CD4-positive, alpha-beta memory T cell (primary cell): ENCODE results near the gene CLIC3. TPM values are rescaled to one million over a fixed set of nuclear protein-coding genes. Genes with fewer than 3 reads are reported as not detected.

Experiments used
- CTCF ChIA-PET: fragments of 350-600 bp; sonication (Branson Sonifier 250); formaldehyde crosslinking; loops from one replicate; lab custom pipeline; 2021; ENCODE audit warnings: inconsistent platforms; ENCODE audit not compliant: partially characterized antibody; lab: Charles Lee
- POLR2A ChIA-PET: fragments of 350-600 bp; sonication (Branson Sonifier 250); formaldehyde crosslinking; loops from one replicate; lab custom pipeline; 2021; ENCODE audit not compliant: partially characterized antibody; lab: Charles Lee
- DNase-seq, 5 donors: peaks; one replicate each; pipeline versions ENCODE4 v3.0.0 to v3.0.0-alpha.2; 2020 to 2022; ENCODE audit warnings: mixed read lengths in 1 of 5
- H3K27ac ChIP-seq: one replicate; pipeline ENCODE4 v1.7.0; 2013; ENCODE audit warnings: low read depth, low read length
- H3K27me3 ChIP-seq: 2 replicates; pipeline ENCODE4 v1.7.0; 2013; ENCODE audit warnings: mild to moderate bottlenecking, low read length, moderate library complexity; ENCODE audit not compliant: insufficient read depth
- H3K36me3 ChIP-seq: 2 replicates; pipeline ENCODE4 v1.7.0; 2013; ENCODE audit warnings: mild to moderate bottlenecking, low read length, moderate library complexity; ENCODE audit not compliant: insufficient read depth
- H3K4me1 ChIP-seq: 2 replicates; pipeline ENCODE4 v1.7.0; 2013; ENCODE audit warnings: mild to moderate bottlenecking, low read length, moderate library complexity; ENCODE audit not compliant: insufficient read depth
- H3K4me3 ChIP-seq, 2 donors: one replicate each; pipeline ENCODE4 v1.7.0; 2013; ENCODE audit warnings: low read length in 2 of 2, mild to moderate bottlenecking in 1 of 2
- H3K9me3 ChIP-seq, 2 donors: one replicate each; pipeline ENCODE4 v1.7.0; 2013; ENCODE audit warnings: low read length in 2 of 2, control low read depth in 1 of 2; ENCODE audit not compliant: control insufficient read depth in 1 of 2
- H3K27ac Mint-ChIP-seq, 7 donors: one replicate each; pipeline ENCODE4 v1.8.0; 2020 to 2021; ENCODE audit warnings: mixed read lengths in 7 of 7, mild to moderate bottlenecking in 6 of 7, inconsistent platforms in 3 of 7, moderate library complexity in 3 of 7
- H3K27me3 Mint-ChIP-seq, 2 donors: one replicate each; pipeline ENCODE4 v1.8.0; 2020 to 2021; ENCODE audit warnings: mixed read lengths in 2 of 2
- H3K36me3 Mint-ChIP-seq, 2 donors: one replicate each; pipeline ENCODE4 v1.8.0; 2020 to 2021; ENCODE audit warnings: mixed read lengths in 2 of 2, inconsistent platforms in 1 of 2, mild to moderate bottlenecking in 1 of 2
- H3K4me1 Mint-ChIP-seq, 4 donors: one replicate each; pipeline ENCODE4 v1.8.0; 2020 to 2021; ENCODE audit warnings: mixed read lengths in 4 of 4, mild to moderate bottlenecking in 1 of 4
- H3K4me3 Mint-ChIP-seq, 8 donors: one replicate each; pipeline ENCODE4 v1.8.0; 2020 to 2021; ENCODE audit warnings: mixed read lengths in 8 of 8, mild to moderate bottlenecking in 7 of 8, moderate library complexity in 6 of 8, inconsistent platforms in 3 of 8
- H3K9me3 Mint-ChIP-seq, 8 donors: one replicate each; pipeline ENCODE4 v1.8.0; 2020 to 2021; ENCODE audit warnings: mixed read lengths in 8 of 8, mild to moderate bottlenecking in 5 of 8, inconsistent platforms in 3 of 8, moderate library complexity in 1 of 8
- intact Hi-C: fragments of 100-400 bp; cut with micrococcal nuclease; formaldehyde crosslinking; loops from one replicate; pipeline ENCODE4 v1.15.1; 2023
- polyA plus RNA-seq, 2 donors: library from polyadenylated mRNA; unstranded; fragments of 300-500 nt; fragmentation: Illumina TruSeq; gene quantifications; one replicate each; pipeline ENCODE4 v1.2.3, GENCODE V29; 2021
- total RNA-seq, 2 experiments: library from RNA; stranded (reverse); gene quantifications; one replicate each; pipeline ENCODE4 v1.2.3, GENCODE V29; 2021

Gene CLIC3
- total and polyA plus RNA-seq, 4 experiments from 2014 or later: 3.1 to 7.8 (median 4.4) TPM

DNA sequence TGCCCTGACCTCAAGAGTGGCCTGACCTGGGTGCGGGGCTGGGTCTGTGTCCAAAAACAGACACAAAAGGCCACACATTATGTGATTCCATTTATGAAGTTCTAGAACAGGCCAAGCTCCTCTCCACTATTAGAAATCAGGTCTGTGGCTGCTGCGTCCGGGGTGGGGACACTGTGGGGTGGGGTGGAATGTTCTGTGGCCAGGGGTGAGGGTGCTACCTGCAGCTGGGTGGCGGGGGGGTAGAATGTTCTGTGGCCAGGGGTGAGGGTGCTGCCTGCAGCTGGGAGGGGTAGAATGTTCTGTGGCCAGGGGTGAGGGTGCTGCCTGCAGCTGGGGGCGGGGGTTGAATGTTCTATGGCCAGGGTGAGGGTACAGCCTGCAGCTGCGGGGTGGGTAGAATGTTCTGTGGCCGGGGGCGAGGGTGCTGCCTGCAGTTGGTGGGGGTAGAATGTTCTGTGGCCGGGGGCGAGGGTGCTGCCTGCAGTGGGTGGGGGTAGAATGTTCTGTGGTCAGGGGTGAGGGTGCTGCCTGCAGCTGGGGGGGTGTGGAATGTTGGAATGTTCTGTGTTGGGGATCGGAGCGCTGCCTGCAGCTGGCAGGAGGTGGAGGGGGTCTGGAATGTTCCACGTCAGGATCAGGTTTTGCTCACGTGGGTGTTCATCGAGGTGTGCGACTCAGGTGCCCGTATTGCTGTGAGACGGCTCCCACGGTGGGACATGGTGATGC, 36.0 kb downstream of the CLIC3 start:
- Histone ChIP-seq H3K9me3 (no peaks in the 10 kb centered on the region), H3K4me3 (no peak overlapping the region), H3K36me3 (no peaks in the 10 kb centered on the region), H3K4me1 (peaks cover 63% of the 10 kb centered on the region), H3K27ac (peak overlapping the region; percentile 24), H3K27me3 (no peaks in the 10 kb centered on the region)
- H3K36me3 Mint-ChIP-seq: peaks cover 0 to 9% of the 10 kb centered on the region in 2 donors
- H3K4me1 Mint-ChIP-seq: peaks cover 19 to 61% (median 25%) of the 10 kb centered on the region in 4 donors
- intact Hi-C loops: no loop called here
- no peaks in the 10 kb centered on the region for H3K27me3 Mint-ChIP-seq
- DNase-seq: peak in 4 of 5 donors; percentile 36 to 45 (median 41)
- POLR2A ChIA-PET: interaction anchor here (0.6 to 9.2 kb wide), 14 partner anchors 9 to 160 kb away, joined by 3 to 75 read pairs (median 6); partner anchors contain the start of genes C8G, CLIC3, FBXW5 and LCN12
- peaks cover 0 to 6% (median 0%) of the 10 kb centered on the region in 8 donors for H3K9me3 Mint-ChIP-seq
- peak overlapping the region; percentile 13 to 96 (median 94) for H3K27ac Mint-ChIP-seq
- H3K4me3 Mint-ChIP-seq: peak overlapping the region; percentile 56 to 81 (median 78)
- CTCF ChIA-PET: interaction anchor here (0.7 to 2.5 kb wide), 4 partner anchors 9 to 69 kb away, joined by 3 to 9 read pairs (median 6); partner anchors contain the start of gene ABCA2

DNA sequence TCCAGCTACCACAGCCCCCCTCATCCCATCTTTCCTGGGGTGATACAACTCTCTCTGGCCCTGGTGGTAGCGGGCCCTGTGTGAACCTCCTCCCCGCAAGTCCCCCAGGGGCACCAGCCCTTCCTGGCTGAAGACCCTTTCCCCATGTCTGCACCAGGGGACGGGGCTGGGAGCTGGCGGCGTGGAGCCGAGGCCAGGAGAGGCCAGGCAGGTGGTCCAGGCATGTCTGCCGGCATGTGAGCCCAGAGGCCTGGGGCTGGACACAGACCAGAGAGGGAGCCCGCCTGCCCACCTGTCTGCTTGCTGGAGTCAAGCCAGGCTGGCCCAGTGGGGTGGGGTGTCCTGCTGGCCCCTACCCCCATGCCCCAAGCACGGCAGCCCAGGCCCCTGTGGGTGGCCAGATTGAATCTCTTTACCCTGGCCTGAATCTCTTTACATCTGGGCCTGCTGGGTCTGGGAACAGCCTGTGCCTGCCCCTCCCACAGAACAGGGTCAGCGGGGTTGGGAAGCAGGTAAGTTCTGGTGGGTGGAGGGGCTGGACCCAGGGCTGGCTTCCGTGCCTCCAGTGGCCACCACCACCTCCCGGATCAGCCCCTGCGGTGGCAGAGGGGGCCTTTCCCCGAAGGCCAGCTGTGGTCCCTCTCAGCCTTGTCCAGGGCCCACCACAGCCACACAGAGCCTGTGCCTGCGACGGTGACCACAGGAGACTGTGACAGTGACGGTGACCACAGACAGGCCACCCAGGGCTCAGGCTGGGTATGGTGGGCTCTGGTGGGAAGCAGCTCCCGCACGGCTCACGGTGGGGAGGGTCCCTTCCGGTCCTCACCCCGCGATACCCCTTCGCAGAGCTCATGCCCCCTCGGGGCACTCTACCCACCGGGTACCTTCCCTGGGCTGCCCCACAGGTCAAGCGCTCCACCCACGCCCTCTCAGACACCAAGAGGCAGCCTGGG, 37.2 kb downstream of the CLIC3 start:
- Mint-ChIP-seq H3K4me1 (peaks cover 14 to 49% (median 18%) of the 10 kb centered on the region in 4 donors), H3K4me3 (peak overlapping the region in 2 of 8 donors; percentile 24 to 78), H3K27me3 (no peaks in the 10 kb centered on the region), H3K9me3 (peaks cover 0 to 6% (median 0%) of the 10 kb centered on the region in 8 donors), H3K27ac (peak overlapping the region in 4 of 7 donors; percentile 29 to 76 (median 49)), H3K36me3 (peaks cover 0 to 9% of the 10 kb centered on the region in 2 donors)
- intact Hi-C loops: no loop called here
- DNase-seq: no peak
- Histone ChIP-seq H3K4me1 (peaks cover 52% of the 10 kb centered on the region), H3K36me3 (no peaks in the 10 kb centered on the region), H3K9me3 (no peaks in the 10 kb centered on the region), H3K27ac (peak overlapping the region; percentile 24), H3K27me3 (no peaks in the 10 kb centered on the region), H3K4me3 (no peak overlapping the region)
- ChIA-PET POLR2A (interaction anchor here (0.6 to 9.2 kb wide), 15 partner anchors 8 to 159 kb away, joined by 3 to 75 read pairs (median 6); partner anchors contain the start of genes C8G, CLIC3, FBXW5 and LCN12), CTCF (interaction anchor here (1.6 to 2.5 kb wide), 2 partner anchors 16 to 70 kb away, joined by 8 to 9 read pairs; partner anchors contain the start of gene ABCA2)

DNA sequence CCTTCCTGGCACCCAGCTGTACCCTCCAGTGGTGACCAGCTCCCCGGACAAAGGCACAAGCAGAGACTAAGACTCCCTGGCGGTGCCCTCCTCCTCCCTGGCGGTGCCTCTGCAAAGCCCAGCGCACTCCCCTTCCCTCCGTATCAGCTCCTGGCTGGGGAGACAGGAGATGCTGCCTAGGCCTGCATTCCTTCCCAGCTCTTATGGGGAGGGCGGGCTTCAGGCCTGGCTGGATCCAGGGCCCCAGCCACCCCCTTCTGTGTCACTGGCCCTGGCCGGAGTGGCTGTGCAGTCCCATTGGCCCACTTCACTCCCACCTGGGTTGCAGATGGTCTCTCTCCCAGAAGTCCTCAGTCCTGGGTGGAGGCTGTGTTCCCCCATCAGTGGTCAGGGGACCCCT, 37.9 kb downstream of the CLIC3 start:
- H3K9me3 Mint-ChIP-seq: peaks cover 0 to 6% (median 0%) of the 10 kb centered on the region in 8 donors
- Histone ChIP-seq H3K27me3 (no peaks in the 10 kb centered on the region), H3K27ac (no peak overlapping the region), H3K9me3 (no peaks in the 10 kb centered on the region), H3K4me1 (peaks cover 45% of the 10 kb centered on the region), H3K36me3 (no peaks in the 10 kb centered on the region), H3K4me3 (no peak overlapping the region)
- no peaks in the 10 kb centered on the region for H3K27me3 Mint-ChIP-seq
- intact Hi-C loops: no loop called here
- peak overlapping the region in 1 of 7 donors; percentile 76 for H3K27ac Mint-ChIP-seq
- DNase-seq: no peak
- peaks cover 0 to 9% of the 10 kb centered on the region in 2 donors for H3K36me3 Mint-ChIP-seq
- POLR2A ChIA-PET: interaction anchor here (1.2 to 9.2 kb wide), 5 partner anchors 13 to 38 kb away, joined by 4 to 75 read pairs (median 17); partner anchors contain the start of genes C8G, CLIC3, FBXW5 and PAXX
- peaks cover 14 to 48% (median 18%) of the 10 kb centered on the region in 4 donors for H3K4me1 Mint-ChIP-seq
- no peak overlapping the region for H3K4me3 Mint-ChIP-seq
- CTCF ChIA-PET: interaction anchor here (2.5 kb wide), 1 partner anchor 71 kb away, joined by 9 read pairs; the partner anchor contains the start of gene ABCA2

DNA sequence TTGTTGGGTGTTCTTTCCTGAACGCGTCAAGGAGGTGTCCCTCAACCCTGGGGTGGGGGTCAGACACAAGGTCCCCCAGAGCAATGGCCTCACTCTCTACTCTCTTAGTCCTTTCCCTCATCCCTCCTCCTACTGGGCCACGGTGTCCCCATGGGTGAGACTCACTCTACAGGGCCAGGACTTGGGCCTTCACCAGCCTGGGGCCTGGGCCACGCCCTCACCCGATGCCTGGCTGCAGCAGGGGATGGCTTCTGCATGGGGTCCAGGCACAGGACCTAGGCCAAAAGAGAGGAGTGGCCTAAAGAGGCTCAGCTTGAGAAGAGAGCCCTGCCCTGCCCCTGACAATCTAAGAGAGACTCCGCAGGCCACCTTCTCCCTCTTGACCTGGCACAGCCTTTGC, 38.5 kb downstream of the CLIC3 start:
- H3K27ac ChIP-seq: no peak overlapping the region
- peaks cover 0 to 6% (median 0%) of the 10 kb centered on the region in 8 donors for H3K9me3 Mint-ChIP-seq
- no peaks in the 10 kb centered on the region for H3K36me3 ChIP-seq
- no peak overlapping the region for H3K4me3 ChIP-seq
- peaks cover 0 to 9% of the 10 kb centered on the region in 2 donors for H3K36me3 Mint-ChIP-seq
- peak overlapping the region in 1 of 7 donors; percentile 66 for H3K27ac Mint-ChIP-seq
- no peaks in the 10 kb centered on the region for H3K27me3 ChIP-seq
- no peaks in the 10 kb centered on the region for H3K27me3 Mint-ChIP-seq
- ChIA-PET POLR2A (interaction anchor here (1.2 to 9.2 kb wide), 4 partner anchors 13 to 33 kb away, joined by 4 to 75 read pairs (median 15); partner anchors contain the start of genes C8G, FBXW5 and PAXX), CTCF (no interaction called here)
- intact Hi-C loops: no loop called here
- no peaks in the 10 kb centered on the region for H3K9me3 ChIP-seq
- H3K4me1 Mint-ChIP-seq: peaks cover 11 to 43% (median 14%) of the 10 kb centered on the region in 4 donors
- peak overlapping the region in 1 of 8 donors; percentile 44 for H3K4me3 Mint-ChIP-seq
- peaks cover 39% of the 10 kb centered on the region for H3K4me1 ChIP-seq
- DNase-seq: no peak

DNA sequence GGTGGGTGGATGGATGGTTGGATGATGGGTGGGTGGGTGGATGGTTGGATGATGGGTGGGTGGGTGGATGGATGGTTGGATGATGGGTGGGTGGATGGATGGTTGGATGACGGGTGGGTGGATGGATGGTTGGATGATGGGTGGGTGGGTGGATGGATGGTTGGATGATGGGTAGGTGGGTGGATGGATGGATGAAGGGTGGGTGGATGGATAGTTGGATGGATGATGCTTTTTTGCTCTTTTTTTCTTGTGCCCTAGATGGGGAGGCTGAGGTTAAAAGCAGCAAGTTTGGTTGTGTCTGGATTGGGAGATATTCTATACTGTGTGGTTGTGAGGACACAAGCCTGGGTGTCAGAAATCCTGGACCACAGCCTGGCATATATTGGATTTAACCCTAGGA, 38.9 kb downstream of the CLIC3 start:
- CTCF ChIA-PET: no interaction called here

DNA sequence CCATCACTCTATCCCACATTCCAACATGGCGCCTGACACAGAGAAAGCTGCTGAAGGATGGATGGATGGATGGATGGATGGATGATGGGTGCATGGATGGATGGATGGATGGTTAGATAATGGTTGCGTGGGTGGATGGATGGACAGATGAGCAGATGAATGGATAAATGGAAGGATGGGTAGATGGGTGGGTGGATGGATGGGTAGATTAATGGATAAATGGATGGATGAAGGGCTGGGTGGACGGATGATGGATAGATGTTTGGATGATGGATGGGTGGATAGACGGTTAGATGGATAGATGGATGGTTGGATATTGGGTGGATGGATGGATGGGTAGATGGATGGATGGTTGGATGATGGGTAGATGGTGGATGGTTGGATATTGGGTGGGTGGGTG, 39.8 kb downstream of the CLIC3 start:
- peaks cover 0 to 6% (median 0%) of the 10 kb centered on the region in 8 donors for H3K9me3 Mint-ChIP-seq
- intact Hi-C loops: no loop called here
- no peak overlapping the region for H3K27ac ChIP-seq
- no peaks in the 10 kb centered on the region for H3K36me3 ChIP-seq
- H3K27me3 ChIP-seq: no peaks in the 10 kb centered on the region
- peaks cover 5 to 38% (median 10%) of the 10 kb centered on the region in 4 donors for H3K4me1 Mint-ChIP-seq
- H3K27ac Mint-ChIP-seq: peak overlapping the region in 1 of 7 donors; percentile 38
- H3K9me3 ChIP-seq: no peaks in the 10 kb centered on the region
- ChIA-PET POLR2A (no interaction called here), CTCF (no interaction called here)
- H3K36me3 Mint-ChIP-seq: peaks cover 0 to 9% of the 10 kb centered on the region in 2 donors
- no peak overlapping the region for H3K4me3 ChIP-seq
- H3K4me3 Mint-ChIP-seq: no peak overlapping the region
- peaks cover 32% of the 10 kb centered on the region for H3K4me1 ChIP-seq
- DNase-seq: no peak
- H3K27me3 Mint-ChIP-seq: no peaks in the 10 kb centered on the region

More for the DNA sequence above, 38.9 kb downstream of the CLIC3 start:
- no peak overlapping the region for H3K4me3 ChIP-seq
- no peak overlapping the region for H3K27ac Mint-ChIP-seq
- no peaks in the 10 kb centered on the region for H3K9me3 ChIP-seq
- no peaks in the 10 kb centered on the region for H3K36me3 ChIP-seq
- no peak for DNase-seq
- H3K27me3 Mint-ChIP-seq: no peaks in the 10 kb centered on the region
- peaks cover 0 to 9% of the 10 kb centered on the region in 2 donors for H3K36me3 Mint-ChIP-seq
- H3K4me1 ChIP-seq: peaks cover 35% of the 10 kb centered on the region
- no peak overlapping the region for H3K27ac ChIP-seq
- peak overlapping the region in 1 of 8 donors; percentile 61 for H3K4me3 Mint-ChIP-seq
- intact Hi-C loops: no loop called here
- H3K9me3 Mint-ChIP-seq: peaks cover 0 to 6% (median 0%) of the 10 kb centered on the region in 8 donors
- POLR2A ChIA-PET: no interaction called here
- H3K27me3 ChIP-seq: no peaks in the 10 kb centered on the region
- peaks cover 8 to 38% (median 10%) of the 10 kb centered on the region in 4 donors for H3K4me1 Mint-ChIP-seq
